Bone marrow (tissue), 2 donors: ENCODE measurements around the gene VANGL1.

Source experiments
- DNase-seq, 2 donors: peaks; one replicate each; lab custom pipeline; 2025; lab: John Stamatoyannopoulos, UW

Gene VANGL1

GRCh38 chr1:115644109-115644508 lies 2.3 kb downstream of the VANGL1 start:
- DNase-seq = no peak

GRCh38 chr1:115647047-115647446 lies 5.3 kb downstream of the VANGL1 start:
- DNase-seq = no peak

GRCh38 chr1:115647507-115647906 lies 5.7 kb downstream of the VANGL1 start:
- DNase-seq = no peak

- DNase-seq = no peak
These were observed 6.3 kb downstream of the VANGL1 start for GRCh38 chr1:115647919-115648650.

GRCh38 chr1:115648717-115649691 lies 7.2 kb downstream of the VANGL1 start:
- DNase-seq = no peak

- DNase-seq = no peak
These were observed 8.2 kb downstream of the VANGL1 start for GRCh38 chr1:115649964-115650363.

- DNase-seq = no peak
These were observed 9.2 kb downstream of the VANGL1 start for GRCh38 chr1:115650961-115651360.

- DNase-seq = no peak
These were observed 9.6 kb downstream of the VANGL1 start for GRCh38 chr1:115651391-115651790.

- no peak for DNase-seq
These were observed 10.5 kb downstream of the VANGL1 start for GRCh38 chr1:115652236-115652788.

- DNase-seq = no peak
These were observed 12.4 kb downstream of the VANGL1 start for GRCh38 chr1:115654125-115654524.

- DNase-seq = peak; percentile 2 to 4
These were observed 13.0 kb downstream of the VANGL1 start for GRCh38 chr1:115654663-115655305.

- DNase-seq = no peak
These were observed 13.5 kb downstream of the VANGL1 start for GRCh38 chr1:115655306-115655663.

GRCh38 chr1:115655916-115656315 lies 14.1 kb downstream of the VANGL1 start:
- no peak for DNase-seq

- no peak for DNase-seq
These were observed 14.8 kb downstream of the VANGL1 start for GRCh38 chr1:115656461-115657077.

GRCh38 chr1:115658646-115659045 lies 16.9 kb downstream of the VANGL1 start:
- DNase-seq = no peak

GRCh38 chr1:115660151-115660550 lies 18.4 kb downstream of the VANGL1 start:
- DNase-seq = no peak

- no peak for DNase-seq
These were observed 19.4 kb downstream of the VANGL1 start for GRCh38 chr1:115661157-115661556.

GRCh38 chr1:115665319-115666096 lies 23.7 kb downstream of the VANGL1 start:
- DNase-seq = no peak

GRCh38 chr1:115666206-115666605 lies 24.4 kb downstream of the VANGL1 start:
- no peak for DNase-seq

GRCh38 chr1:115666702-115667101 lies 24.9 kb downstream of the VANGL1 start:
- DNase-seq = no peak

GRCh38 chr1:115668579-115668978 lies 26.8 kb downstream of the VANGL1 start:
- DNase-seq = no peak
